CD14-positive monocyte (primary cell): ENCODE data around the gene FGGY. TPM values are rescaled to one million over a fixed set of nuclear protein-coding genes. Genes with fewer than 3 reads are reported as not detected.

Experiments
- DNase-seq, 3 donors: peaks; one replicate each; pipeline ENCODE4 v3.0.0-alpha.2; 2011 to 2022
- H2AFZ ChIP-seq: 2 replicates; pipeline ENCODE4 v1.6.0; 2012; ENCODE audit warnings: mild to moderate bottlenecking, low read depth, low read length, inconsistent platforms; ENCODE audit not compliant: insufficient read depth, poor library complexity, severe bottlenecking
- H3K27ac ChIP-seq, 2 donors: 1 replicate in 1 of 2; 2 replicates in 1 of 2; pipeline ENCODE4 v1.5.1; 2012 to 2013; ENCODE audit warnings: low read length in 2 of 2, control low read depth in 1 of 2, inconsistent platforms in 1 of 2, low read depth in 1 of 2, mild to moderate bottlenecking in 1 of 2
- H3K27me3 ChIP-seq, 2 donors: one replicate each; pipeline versions ENCODE4 v1.6.0 to v1.6.1; 2011 to 2013; ENCODE audit warnings: low read length in 2 of 2; ENCODE audit not compliant: control insufficient read depth in 2 of 2, insufficient read depth in 2 of 2
- H3K36me3 ChIP-seq, 2 donors: replicated peaks in 1 of 2; 1 replicate in 1 of 2; 2 replicates in 1 of 2; pipeline versions ENCODE4 v1.5.1 to v1.6.1; 2012 to 2013; ENCODE audit warnings: low read length in 2 of 2, control low read depth in 1 of 2, inconsistent platforms in 1 of 2, mild to moderate bottlenecking in 1 of 2; ENCODE audit not compliant: insufficient read depth in 2 of 2, control insufficient read depth in 1 of 2
- H3K4me1 ChIP-seq, 2 donors: 1 replicate in 1 of 2; 2 replicates in 1 of 2; pipeline versions ENCODE4 v1.5.1 to v1.6.1; 2012 to 2013; ENCODE audit warnings: low read length in 2 of 2, control low read depth in 1 of 2, inconsistent platforms in 1 of 2, mild to moderate bottlenecking in 1 of 2, moderate library complexity in 1 of 2; ENCODE audit not compliant: insufficient read depth in 2 of 2, control insufficient read depth in 1 of 2
- H3K4me2 ChIP-seq: replicated peaks from 2 replicates; pipeline ENCODE3; 2012; ENCODE audit warnings: low read length, moderate library complexity, mild to moderate bottlenecking; ENCODE audit not compliant: poor library complexity, severe bottlenecking; ENCODE audit errors: extremely low read depth
- H3K4me3 ChIP-seq, 3 experiments: fragments of 200-600 bp in 1 of 3; sonication (generic) in 1 of 3; replicated peaks in 1 of 3; 1 replicate in 2 of 3; 2 replicates in 1 of 3; pipeline ENCODE4 v1.5.1; 2011 to 2013; ENCODE audit warnings: low read length in 3 of 3, mild to moderate bottlenecking in 3 of 3, control low read depth in 2 of 3, low read depth in 2 of 3, inconsistent platforms in 1 of 3, moderate library complexity in 1 of 3
- H3K79me2 ChIP-seq: 2 replicates; pipeline ENCODE4 v1.6.0; 2012; ENCODE audit warnings: mild to moderate bottlenecking, control low read depth, inconsistent platforms, low read length, moderate library complexity; ENCODE audit not compliant: insufficient read depth
- H3K9ac ChIP-seq: 2 replicates; pipeline ENCODE4 v1.6.0; 2017; ENCODE audit warnings: low read length, mild to moderate bottlenecking; ENCODE audit not compliant: insufficient read depth, poor library complexity, severe bottlenecking
- H3K9me3 ChIP-seq, 2 donors: replicated peaks in 1 of 2; 1 replicate in 1 of 2; 2 replicates in 1 of 2; pipeline versions ENCODE4 v1.5.1 to v1.6.1; 2012 to 2013; ENCODE audit warnings: low read length in 2 of 2, control low read depth in 1 of 2; ENCODE audit not compliant: control insufficient read depth in 1 of 2, insufficient read depth in 1 of 2
- H4K20me1 ChIP-seq: 2 replicates; pipeline ENCODE4 v1.6.0; 2012; ENCODE audit warnings: mild to moderate bottlenecking, low read length, control low read depth, moderate library complexity; ENCODE audit not compliant: insufficient read depth
- H3K27ac Mint-ChIP-seq, 7 donors: one replicate each; pipeline ENCODE4 v1.8.0; 2020; ENCODE audit warnings: mild to moderate bottlenecking in 7 of 7, mixed read lengths in 7 of 7, moderate library complexity in 6 of 7, inconsistent platforms in 2 of 7
- H3K27me3 Mint-ChIP-seq, 3 donors: one replicate each; pipeline ENCODE4 v1.8.0; 2021 to 2022; ENCODE audit warnings: low read depth in 3 of 3, mild to moderate bottlenecking in 3 of 3, mixed read lengths in 3 of 3, moderate library complexity in 3 of 3, inconsistent platforms in 1 of 3
- H3K36me3 Mint-ChIP-seq, 2 donors: one replicate each; pipeline ENCODE4 v1.8.0; 2020; ENCODE audit warnings: mixed read lengths in 2 of 2, inconsistent platforms in 1 of 2, mild to moderate bottlenecking in 1 of 2
- H3K4me1 Mint-ChIP-seq: one replicate; pipeline ENCODE4 v1.8.0; 2020; ENCODE audit warnings: mild to moderate bottlenecking, mixed read lengths
- H3K4me3 Mint-ChIP-seq, 2 donors: one replicate each; pipeline ENCODE4 v1.8.0; 2020; ENCODE audit warnings: mild to moderate bottlenecking in 2 of 2, mixed read lengths in 2 of 2, moderate library complexity in 1 of 2
- H3K9me3 Mint-ChIP-seq, 7 donors: one replicate each; pipeline ENCODE4 v1.8.0; 2020 to 2022; ENCODE audit warnings: mixed read lengths in 7 of 7, mild to moderate bottlenecking in 6 of 7, moderate library complexity in 6 of 7, inconsistent platforms in 2 of 7
- WGBS: methylation state at CpG from one replicate; pipeline ENCODE4 v1.1.5; 2013; ENCODE audit warnings: missing lambda C conversion rate; ENCODE audit not compliant: insufficient coverage; 5-methylcytosine and 5-hydroxymethylcytosine counted together
- intact Hi-C, 2 donors: fragments of 100-400 bp; cut with micrococcal nuclease; formaldehyde crosslinking; loops; one replicate each; pipeline versions ENCODE4 v1.15.0 to v1.15.1; 2023
- polyA plus RNA-seq, 3 donors: library from polyadenylated mRNA; depleted of rRNA in 1 of 3; unstranded in 2 of 3; stranded (reverse) in 1 of 3; fragments of 300-500 nt in 2 of 3; fragments of >200 nt in 1 of 3; fragmentation: Illumina TruSeq in 2 of 3; gene quantifications; 1 replicate in 2 of 3; 2 replicates in 1 of 3; pipeline ENCODE4 v1.2.3, GENCODE V29; 2012 to 2021
- TF ChIP-seq, protein P1 (sequence below): fragments of 200-600 bp; IDR thresholded peaks from one replicate; pipeline ENCODE4 v1.8.0; 2022; ENCODE audit warnings: antibody characterized with exemption, mild to moderate bottlenecking

FGGY gene
- polyA plus RNA-seq, 3 donors = 2.3 to 4.3 (median 2.9) TPM

DNA sequence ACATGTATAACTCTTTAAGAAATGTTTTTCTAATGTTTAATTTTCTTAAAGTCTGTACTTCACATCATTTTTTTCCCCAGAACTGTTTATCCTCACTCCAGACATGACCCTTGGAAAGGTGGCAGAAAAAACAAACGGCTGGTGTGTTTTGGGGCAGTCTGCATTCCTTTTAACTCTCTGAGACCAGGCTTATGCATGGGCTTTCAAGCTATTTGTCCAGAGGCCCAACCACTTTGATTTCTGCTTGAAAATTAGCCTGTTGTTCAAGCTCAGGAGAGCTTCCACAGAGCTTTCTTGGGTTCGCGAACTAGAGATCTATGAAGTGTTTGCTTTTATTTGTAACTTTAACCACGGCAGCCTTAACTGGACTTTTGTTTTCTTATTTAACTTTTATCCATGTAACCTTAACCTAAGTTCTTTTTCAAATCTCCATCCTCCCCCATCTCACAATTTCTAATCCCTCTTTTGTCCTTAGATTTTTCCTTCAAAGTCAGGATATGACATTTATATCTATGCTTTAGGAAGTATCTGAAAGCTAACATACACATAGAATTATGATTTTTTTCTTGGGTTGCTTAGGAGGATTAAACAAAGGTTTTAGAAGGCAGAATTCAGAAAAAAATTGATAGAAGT is 111.8 kb downstream of the FGGY start:
- Histone ChIP-seq H3K4me2 (no peak overlapping the region), H3K4me3 (no peak overlapping the region), H3K27me3 (no peaks in the 10 kb centered on the region), H3K4me1 (peaks cover 7 to 8% of the 10 kb centered on the region in 2 donors), H4K20me1 (no peaks in the 10 kb centered on the region), H3K79me2 (no peaks in the 10 kb centered on the region), H3K9ac (no peak overlapping the region), H3K36me3 (no peaks in the 10 kb centered on the region), H3K27ac (no peak overlapping the region), H2AFZ (no peak overlapping the region), H3K9me3 (peaks cover 3 to 5% of the 10 kb centered on the region in 2 donors)
- H3K27ac Mint-ChIP-seq = no peak overlapping the region
- WGBS = 100% methylated on average over 1 of the region's 4 CpGs
- TF ChIP-seq, protein P1, sequence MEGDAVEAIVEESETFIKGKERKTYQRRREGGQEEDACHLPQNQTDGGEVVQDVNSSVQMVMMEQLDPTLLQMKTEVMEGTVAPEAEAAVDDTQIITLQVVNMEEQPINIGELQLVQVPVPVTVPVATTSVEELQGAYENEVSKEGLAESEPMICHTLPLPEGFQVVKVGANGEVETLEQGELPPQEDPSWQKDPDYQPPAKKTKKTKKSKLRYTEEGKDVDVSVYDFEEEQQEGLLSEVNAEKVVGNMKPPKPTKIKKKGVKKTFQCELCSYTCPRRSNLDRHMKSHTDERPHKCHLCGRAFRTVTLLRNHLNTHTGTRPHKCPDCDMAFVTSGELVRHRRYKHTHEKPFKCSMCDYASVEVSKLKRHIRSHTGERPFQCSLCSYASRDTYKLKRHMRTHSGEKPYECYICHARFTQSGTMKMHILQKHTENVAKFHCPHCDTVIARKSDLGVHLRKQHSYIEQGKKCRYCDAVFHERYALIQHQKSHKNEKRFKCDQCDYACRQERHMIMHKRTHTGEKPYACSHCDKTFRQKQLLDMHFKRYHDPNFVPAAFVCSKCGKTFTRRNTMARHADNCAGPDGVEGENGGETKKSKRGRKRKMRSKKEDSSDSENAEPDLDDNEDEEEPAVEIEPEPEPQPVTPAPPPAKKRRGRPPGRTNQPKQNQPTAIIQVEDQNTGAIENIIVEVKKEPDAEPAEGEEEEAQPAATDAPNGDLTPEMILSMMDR = no peak
- DNase-seq = no peak
- peaks cover 0 to 2% (median 0%) of the 10 kb centered on the region in 3 donors for H3K27me3 Mint-ChIP-seq
- H3K36me3 Mint-ChIP-seq = no peaks in the 10 kb centered on the region
- peaks cover 0 to 12% (median 6%) of the 10 kb centered on the region in 7 donors for H3K9me3 Mint-ChIP-seq
- intact Hi-C loops = no loop called here
- no peak overlapping the region for H3K4me3 Mint-ChIP-seq
- H3K4me1 Mint-ChIP-seq = peaks cover 12% of the 10 kb centered on the region

DNA sequence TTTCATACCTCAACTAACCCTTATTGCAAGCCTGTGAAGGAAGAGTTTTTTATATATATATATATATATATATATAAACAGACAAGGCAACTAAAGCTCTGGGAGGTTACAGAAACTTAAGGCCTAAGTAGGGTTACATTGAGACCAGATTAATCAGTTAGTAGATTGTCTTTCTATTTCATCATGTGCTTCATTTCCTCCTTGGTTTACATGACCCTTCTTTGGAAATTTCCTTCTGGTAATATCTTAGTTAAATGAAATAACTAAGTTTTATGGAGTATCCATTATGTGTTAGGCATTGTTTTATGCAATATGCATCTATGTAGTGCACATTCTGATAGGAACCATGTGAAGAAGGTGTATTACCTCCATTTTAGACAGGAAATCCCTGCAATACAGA is 112.7 kb downstream of the FGGY start:
- H3K27ac ChIP-seq = no peak overlapping the region
- no peaks in the 10 kb centered on the region for H3K27me3 ChIP-seq
- Mint-ChIP-seq H3K4me1 (peaks cover 12% of the 10 kb centered on the region), H3K9me3 (peaks cover 0 to 12% (median 6%) of the 10 kb centered on the region in 7 donors), H3K27me3 (peaks cover 0 to 2% (median 0%) of the 10 kb centered on the region in 3 donors), H3K27ac (peak overlapping the region in 1 of 7 donors; percentile 10), H3K4me3 (no peak overlapping the region), H3K36me3 (no peaks in the 10 kb centered on the region)
- H3K36me3 ChIP-seq = no peaks in the 10 kb centered on the region
- H3K9me3 ChIP-seq = peaks cover 3 to 5% of the 10 kb centered on the region in 2 donors
- H3K9ac ChIP-seq = no peak overlapping the region
- no peaks in the 10 kb centered on the region for H4K20me1 ChIP-seq
- intact Hi-C loops = no loop called here
- no peak overlapping the region for H3K4me3 ChIP-seq
- no peak overlapping the region for H2AFZ ChIP-seq
- no peak overlapping the region for H3K4me2 ChIP-seq
- no peaks in the 10 kb centered on the region for H3K79me2 ChIP-seq
- H3K4me1 ChIP-seq = peaks cover 7 to 8% of the 10 kb centered on the region in 2 donors
- DNase-seq = no peak
- TF ChIP-seq, protein P1 = no peak
